Epithelial cell of prostate (primary cell): ENCODE measurements around the gene JSRP1.

ENCODE experiments used
- DNase-seq: peaks from one replicate; pipeline ENCODE4 v3.0.0-alpha.2; 2011; ENCODE audit warnings: low read depth, low spot score
- H3K27ac ChIP-seq: fragments of 450-650 bp; 2 replicates; pipeline ENCODE4 v1.5.1; 2017; ENCODE audit warnings: mild to moderate bottlenecking

Gene JSRP1

GRCh38 chr19:2224754-2225349 lies 31.4 kb downstream of the JSRP1 start:
- DNase-seq, result no peak
- no peak overlapping the region for H3K27ac ChIP-seq

DNA sequence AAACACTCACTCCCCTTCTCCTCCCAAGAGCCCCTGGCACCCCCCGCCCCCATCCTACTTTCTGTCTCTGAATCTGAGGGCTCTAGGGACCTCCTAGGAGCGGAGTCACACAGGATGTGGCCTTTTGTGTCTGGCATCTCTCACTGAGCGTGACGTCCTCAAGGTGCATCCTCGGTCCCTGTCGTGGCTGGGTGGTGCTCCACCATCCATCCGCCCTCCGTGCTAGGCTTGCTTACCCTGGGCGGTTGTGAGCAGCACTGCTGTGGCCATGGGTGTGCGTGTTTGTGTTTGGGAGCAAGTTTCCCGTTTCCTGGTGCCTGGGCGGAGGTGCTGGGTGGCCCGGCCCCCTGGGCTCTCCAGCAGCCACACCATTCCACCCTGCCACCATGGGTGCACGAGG lies 32.3 kb downstream of the JSRP1 start:
- H3K27ac ChIP-seq, result no peak overlapping the region
- no peak for DNase-seq

DNA sequence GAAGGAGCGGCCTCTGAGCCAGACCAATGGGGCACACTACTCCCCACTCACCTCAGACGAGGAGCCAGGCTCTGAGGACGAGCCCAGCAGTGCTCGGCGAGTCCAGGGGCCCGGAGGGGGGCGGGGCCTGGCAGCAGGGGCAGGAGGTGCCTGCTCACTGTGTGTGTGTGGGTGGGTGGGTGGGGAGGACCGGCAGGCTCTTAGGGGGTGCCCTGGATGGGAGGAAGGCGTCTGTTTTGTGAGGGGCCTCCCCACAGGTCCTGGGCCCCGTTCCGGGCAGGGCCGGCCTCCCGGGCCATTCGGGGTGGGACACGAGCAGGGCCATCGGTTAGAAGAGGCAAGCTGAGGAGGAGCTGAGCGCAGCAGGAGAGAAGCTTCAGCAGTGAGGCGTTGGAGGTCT lies 32.8 kb downstream of the JSRP1 start:
- H3K27ac ChIP-seq, result no peak overlapping the region
- DNase-seq, result no peak

- DNase-seq, result no peak
- no peak overlapping the region for H3K27ac ChIP-seq
Observed at GRCh38 chr19:2221918-2222317, 34.3 kb downstream of the JSRP1 start.

DNA sequence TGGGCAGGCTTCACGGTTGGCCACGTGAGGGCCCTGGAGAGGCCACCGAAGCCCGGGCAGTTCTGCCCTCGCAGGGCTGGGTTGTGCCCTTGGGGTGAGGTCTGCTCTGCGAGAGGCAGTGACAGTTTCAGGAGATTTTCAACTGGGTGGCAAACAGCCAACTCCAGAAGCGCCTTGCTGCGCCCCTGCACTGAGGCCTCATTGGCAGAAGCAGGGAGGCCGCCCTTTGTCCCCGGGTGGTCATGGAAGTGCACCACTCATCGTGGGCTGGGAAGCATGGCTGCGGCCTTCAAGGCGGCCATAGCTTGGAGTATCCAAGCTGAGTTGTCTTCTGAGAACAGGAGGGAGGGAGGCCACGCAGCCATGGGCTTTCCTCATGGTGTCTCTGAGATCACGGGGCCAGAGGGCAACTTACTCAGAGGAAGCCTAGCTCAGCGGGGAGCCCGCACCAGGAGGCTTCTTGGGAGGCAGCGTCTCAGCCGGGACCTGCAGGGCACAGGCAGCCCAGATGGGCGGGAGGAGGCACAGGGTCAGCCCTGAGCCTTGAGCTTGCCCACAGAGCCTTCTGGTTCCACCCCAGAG lies 34.9 kb downstream of the JSRP1 start:
- no peak for DNase-seq
- no peak overlapping the region for H3K27ac ChIP-seq

DNA sequence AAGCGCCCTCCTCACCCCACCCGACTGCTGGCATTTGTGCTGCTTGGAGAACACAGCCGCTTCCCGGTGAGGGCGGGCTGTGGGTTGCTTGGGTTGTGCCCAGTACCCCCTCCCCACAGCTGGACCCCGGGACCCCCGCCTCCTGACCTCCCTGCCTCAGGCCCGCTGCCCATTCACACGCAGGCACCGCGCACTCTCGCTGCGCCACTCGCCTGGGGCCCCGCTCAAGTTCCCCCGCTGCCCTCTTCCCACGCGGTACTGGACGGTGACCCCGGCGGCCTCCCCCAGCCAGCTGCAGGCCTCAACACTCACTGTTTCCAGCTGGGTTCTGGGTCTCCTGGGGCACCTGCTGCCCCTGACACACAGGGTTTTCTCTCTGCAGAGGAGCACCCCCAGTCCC lies 36.5 kb downstream of the JSRP1 start:
- no peak overlapping the region for H3K27ac ChIP-seq
- no peak for DNase-seq

DNA sequence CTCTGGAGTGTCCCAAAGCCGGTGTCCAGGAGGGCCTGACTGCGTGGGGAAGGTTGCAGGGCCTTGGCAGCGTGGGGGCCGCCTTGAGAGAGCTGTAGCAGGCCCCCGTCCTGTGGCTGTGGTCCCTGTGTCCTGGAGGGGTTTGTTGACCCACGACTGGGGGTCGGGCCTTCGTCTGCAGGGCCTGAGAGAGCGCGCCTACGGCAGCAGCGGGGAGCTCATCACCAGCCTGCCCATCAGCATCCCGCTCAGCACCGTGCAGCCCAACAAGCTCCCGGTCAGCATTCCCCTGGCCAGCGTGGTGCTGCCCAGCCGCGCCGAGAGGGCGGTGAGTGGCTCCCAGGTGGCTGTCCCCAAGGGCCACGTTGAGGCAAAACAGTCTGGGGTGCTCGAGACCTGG lies 38.6 kb downstream of the JSRP1 start:
- no peak overlapping the region for H3K27ac ChIP-seq
- DNase-seq, result no peak

- DNase-seq, result no peak
Observed at GRCh38 chr19:2216361-2217225, 39.6 kb downstream of the JSRP1 start.

DNA sequence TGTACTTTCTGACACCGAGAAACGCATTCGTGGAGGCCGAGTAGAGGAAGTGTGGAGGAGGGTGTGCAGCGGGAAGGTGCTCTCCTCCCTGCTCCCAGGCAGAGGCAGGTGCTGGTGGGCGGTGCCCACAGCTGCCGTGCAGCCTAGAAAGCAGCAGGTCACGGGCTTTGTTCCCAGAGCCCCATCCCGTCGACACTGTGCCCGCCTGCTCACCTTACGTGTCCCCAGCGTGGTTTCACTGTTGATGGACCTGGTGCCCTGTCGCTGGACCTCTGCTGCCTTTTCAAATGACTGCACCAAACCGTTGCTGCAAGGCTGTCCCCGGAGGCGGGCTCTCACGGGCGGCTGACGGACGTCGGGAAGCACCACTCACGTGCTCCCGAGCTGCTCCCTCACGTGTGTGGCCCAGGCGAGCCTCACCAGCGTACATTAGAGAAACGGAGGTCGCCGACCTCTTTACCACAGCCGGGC lies 40.9 kb downstream of the JSRP1 start:
- H3K27ac ChIP-seq, result no peak overlapping the region
- no peak for DNase-seq

More at GRCh38 chr19:2216361-2217225, 39.6 kb downstream of the JSRP1 start:
- H3K27ac ChIP-seq, result no peak overlapping the region

GRCh38 chr19:2214251-2214650 lies 42.0 kb downstream of the JSRP1 start:
- no peak for DNase-seq
- H3K27ac ChIP-seq, result no peak overlapping the region

GRCh38 chr19:2213799-2214198 lies 42.4 kb downstream of the JSRP1 start:
- no peak overlapping the region for H3K27ac ChIP-seq

GRCh38 chr19:2212861-2213711 lies 43.1 kb downstream of the JSRP1 start:
- H3K27ac ChIP-seq, result no peak overlapping the region
- DNase-seq, result no peak

More at GRCh38 chr19:2213799-2214198, 42.4 kb downstream of the JSRP1 start:
- no peak for DNase-seq

DNA sequence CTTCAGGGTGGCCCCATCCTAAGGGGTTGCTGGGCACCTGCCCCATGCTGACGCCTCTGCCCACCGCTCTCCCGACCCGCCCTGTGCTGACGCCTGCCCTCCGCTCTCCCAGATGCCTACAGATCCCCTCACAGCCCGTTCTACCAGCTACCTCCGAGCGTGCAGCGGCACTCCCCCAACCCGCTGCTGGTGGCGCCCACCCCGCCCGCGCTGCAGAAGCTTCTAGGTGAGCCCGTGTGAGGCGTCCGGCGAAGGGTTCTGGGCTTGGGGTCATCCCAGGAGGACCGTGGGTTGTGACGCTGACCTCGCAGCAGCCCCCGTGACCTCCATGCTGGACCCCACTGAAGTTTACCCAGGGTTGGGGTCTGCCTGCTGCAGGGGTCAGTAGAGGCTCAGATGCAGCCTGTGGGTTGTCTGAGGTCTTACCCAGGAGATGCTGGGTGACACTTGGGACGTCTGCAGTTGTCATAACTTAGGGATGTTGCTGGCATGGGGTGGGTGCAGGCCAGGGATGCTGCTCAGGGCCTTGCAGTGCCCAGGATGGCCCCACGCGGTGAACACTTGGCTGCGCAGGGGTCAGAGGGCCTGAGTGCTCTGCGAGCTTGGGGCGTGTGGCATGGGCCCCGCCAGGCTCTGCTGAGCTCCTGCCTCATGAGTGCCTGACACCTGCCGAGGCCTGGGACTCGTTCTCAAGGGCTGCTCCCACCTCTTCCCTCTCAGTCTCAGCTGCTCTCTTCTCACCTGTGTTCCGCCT lies 45.1 kb downstream of the JSRP1 start:
- no peak for DNase-seq
- H3K27ac ChIP-seq, result no peak overlapping the region

DNA sequence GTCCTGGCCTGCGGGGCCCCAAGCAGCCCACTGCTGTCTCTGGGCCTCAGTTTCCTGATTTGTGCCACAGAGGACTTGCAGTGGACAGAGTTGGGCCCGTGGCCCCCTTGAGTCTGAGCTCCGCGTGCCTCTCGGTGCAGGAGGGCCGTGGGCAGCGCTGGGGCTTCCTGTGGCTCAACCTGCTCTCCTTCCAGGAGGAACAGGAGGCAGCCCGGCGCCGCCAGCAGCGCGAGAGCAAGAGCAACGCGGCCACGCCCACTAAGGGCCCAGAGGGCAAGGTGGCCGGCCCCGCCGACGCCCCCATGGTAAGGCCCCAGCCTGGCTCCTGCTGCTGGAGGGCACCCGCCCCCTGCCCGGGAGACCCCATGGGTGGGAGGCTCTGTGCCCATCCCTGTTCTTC lies 46.0 kb downstream of the JSRP1 start:
- no peak overlapping the region for H3K27ac ChIP-seq
- no peak for DNase-seq

- no peak for DNase-seq
- H3K27ac ChIP-seq, result no peak overlapping the region
Observed at GRCh38 chr19:2209408-2209807, 46.8 kb downstream of the JSRP1 start.

DNA sequence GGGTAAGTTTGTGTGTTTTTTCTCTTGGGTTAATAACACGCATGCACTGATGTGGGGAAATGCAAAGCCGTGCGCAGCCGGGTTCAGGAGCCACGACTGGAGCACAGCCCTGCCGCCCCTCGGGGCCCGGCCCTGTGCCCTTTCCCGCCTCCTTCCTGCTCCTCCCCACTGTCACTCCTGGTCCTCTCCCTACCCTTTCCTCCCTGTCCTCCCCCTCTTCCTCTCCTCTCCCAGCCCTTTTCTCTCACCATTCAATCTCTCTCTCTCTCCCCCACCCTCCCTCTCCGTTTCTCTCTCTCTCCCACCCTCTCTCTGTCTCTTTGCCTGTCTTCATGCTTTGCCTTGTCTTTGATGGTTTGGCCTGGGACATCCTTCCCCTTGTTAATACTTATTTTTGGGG lies 47.2 kb downstream of the JSRP1 start:
- H3K27ac ChIP-seq, result no peak overlapping the region
- DNase-seq, result no peak

DNA sequence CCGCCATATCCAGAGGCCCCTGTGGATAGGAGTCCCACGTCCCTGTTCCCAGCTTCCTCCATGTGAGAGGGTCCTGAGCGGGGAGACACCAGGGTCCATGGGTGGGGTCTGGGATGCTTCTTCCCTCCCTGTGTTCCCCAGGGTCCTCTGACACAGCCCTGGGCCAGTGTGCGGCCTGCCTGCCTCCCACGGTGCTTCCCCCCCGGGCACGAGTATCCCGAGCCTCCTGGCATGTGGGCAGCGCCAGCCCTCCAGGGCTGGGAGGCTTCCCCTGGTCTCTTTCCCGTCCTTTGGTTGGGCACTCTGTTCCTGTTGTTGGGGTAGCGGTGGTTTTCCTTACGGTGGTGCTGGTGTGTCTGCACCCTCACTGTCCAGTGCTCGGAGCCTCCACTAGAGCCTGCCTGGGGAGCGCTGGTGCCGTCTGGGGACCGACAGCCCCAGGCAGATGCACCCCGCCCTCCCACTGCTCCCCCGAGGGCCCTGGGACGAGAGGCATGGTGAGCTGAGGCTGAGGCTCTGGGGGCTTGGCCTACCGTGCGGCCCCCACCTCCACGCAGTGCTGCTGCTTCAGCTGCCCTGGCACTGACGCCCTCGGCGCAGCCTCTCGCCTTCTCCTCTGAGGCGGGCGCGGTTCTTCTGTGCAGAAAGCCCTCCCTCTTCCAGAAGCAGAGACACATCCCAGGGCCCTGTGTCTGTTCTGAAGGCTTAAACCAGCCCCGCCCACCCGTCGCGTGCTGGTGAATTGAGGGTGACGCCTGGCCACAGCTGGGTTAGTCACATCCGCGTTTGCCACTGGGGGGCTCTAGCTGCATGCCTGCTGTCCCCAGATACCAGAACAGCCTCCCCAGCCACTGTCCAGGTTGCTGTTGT lies 48.0 kb downstream of the JSRP1 start:
- H3K27ac ChIP-seq, result no peak overlapping the region
- DNase-seq, result no peak

- H3K27ac ChIP-seq, result no peak overlapping the region
- no peak for DNase-seq
Observed at GRCh38 chr19:2207008-2207407, 49.2 kb downstream of the JSRP1 start.

- DNase-seq, result no peak
- no peak overlapping the region for H3K27ac ChIP-seq
Observed at GRCh38 chr19:2202366-2202765, 53.9 kb downstream of the JSRP1 start.
